Stimulated activated effector memory CD8-positive, alpha-beta T cell treated with anti-CD3 and anti-CD28 coated beads, Interleukin-12 subunit alpha, Interleukin-12 subunit beta, amount 100 ng/mL, for 72 hours (primary cell): ENCODE data around the gene LAMA4.
A peak's percentile ranks its signal among the peaks of the same experiment; 100 is the strongest.
"Not testable (repeated sequence)": the region's sequence is repeated elsewhere in the genome, so short reads cannot be mapped to it uniquely, and the experiment has no call there.

ENCODE experiments used
- ATAC-seq: fragments of 150-1000 bp; cut with Tn5 transposase; 2 replicates; pipeline ENCODE4 v1.10.0; 2021
- DNase-seq, 2 donors: peaks; one replicate each; pipeline ENCODE4 v3.0.0; 2021 to 2022; ENCODE audit warnings: low spot score in 2 of 2
- H3K27ac Mint-ChIP-seq: one replicate; pipeline ENCODE4 v1.8.0; 2022; ENCODE audit warnings: mild to moderate bottlenecking, mixed read lengths
- H3K36me3 Mint-ChIP-seq: one replicate; pipeline ENCODE4 v1.8.0; 2022; ENCODE audit warnings: mild to moderate bottlenecking, mixed read lengths
- H3K4me1 Mint-ChIP-seq: one replicate; pipeline ENCODE4 v1.8.0; 2022; ENCODE audit warnings: mixed read lengths
- H3K4me3 Mint-ChIP-seq: one replicate; pipeline ENCODE4 v1.8.0; 2022; ENCODE audit warnings: mild to moderate bottlenecking, mixed read lengths
- H3K9me3 Mint-ChIP-seq: one replicate; pipeline ENCODE4 v1.8.0; 2022; ENCODE audit warnings: mixed read lengths

LAMA4 gene

GRCh38 chr6:112144145-112144926 is 110.0 kb downstream of the LAMA4 start:
- no peaks in the 10 kb centered on the region for H3K36me3 Mint-ChIP-seq

DNA sequence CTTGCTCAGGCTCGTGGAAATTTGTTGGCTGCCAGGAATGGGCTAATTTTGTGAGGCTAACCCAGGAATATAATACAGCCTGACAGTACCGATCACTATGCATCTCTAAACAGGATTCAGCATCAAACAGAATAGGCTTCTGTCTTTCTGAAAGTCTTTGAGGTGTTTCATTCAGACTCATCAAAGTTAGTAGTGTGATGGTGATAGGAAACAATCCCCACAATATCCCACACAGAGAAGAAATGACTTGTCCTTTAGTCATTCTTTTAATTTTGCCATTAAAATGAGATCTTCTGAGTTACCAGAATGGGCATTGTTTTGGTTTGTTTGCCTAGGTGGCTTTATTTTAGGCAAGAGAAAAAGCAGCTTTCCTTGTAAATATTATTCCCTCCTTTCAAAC is 112.7 kb downstream of the LAMA4 start:
- H3K27ac Mint-ChIP-seq, result no peak overlapping the region
- no peaks in the 10 kb centered on the region for H3K4me1 Mint-ChIP-seq
- ATAC-seq (peak; percentile 62), DNase-seq (no peak)
- no peaks in the 10 kb centered on the region for H3K9me3 Mint-ChIP-seq
- no peak overlapping the region for H3K4me3 Mint-ChIP-seq
- H3K36me3 Mint-ChIP-seq, result no peaks in the 10 kb centered on the region

More at GRCh38 chr6:112144145-112144926, 110.0 kb downstream of the LAMA4 start:
- Mint-ChIP-seq H3K27ac (no peak overlapping the region), H3K4me1 (no peaks in the 10 kb centered on the region), H3K4me3 (no peak overlapping the region), H3K9me3 (no peaks in the 10 kb centered on the region)
- no peak for ATAC-seq
- DNase-seq, result no peak

DNA sequence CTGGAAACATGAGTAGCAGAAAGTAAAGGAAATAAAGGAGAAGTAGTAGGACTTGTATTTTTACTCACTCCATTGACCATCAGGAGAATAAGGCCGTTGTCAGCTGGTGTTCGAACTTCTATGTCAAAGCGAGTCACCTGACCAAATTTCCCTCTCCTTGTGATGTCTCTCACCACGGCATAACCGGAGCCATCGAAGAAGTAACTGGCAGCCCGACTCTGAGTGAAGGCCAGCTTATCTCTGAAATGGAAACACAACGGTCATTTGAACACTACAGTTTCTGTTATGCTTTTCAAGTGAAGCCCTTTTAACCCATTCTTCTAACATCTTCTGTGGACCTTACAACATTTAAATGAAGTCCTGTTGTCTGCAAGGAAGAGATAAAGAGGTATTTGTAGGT is 115.3 kb downstream of the LAMA4 start:
- Mint-ChIP-seq H3K36me3 (no peaks in the 10 kb centered on the region), H3K9me3 (no peaks in the 10 kb centered on the region), H3K4me1 (no peaks in the 10 kb centered on the region), H3K4me3 (no peak overlapping the region), H3K27ac (no peak overlapping the region)
- DNase-seq (no peak), ATAC-seq (no peak)

GRCh38 chr6:112130878-112131277 is 123.5 kb downstream of the LAMA4 start:
- H3K36me3 Mint-ChIP-seq, result no peaks in the 10 kb centered on the region
- ATAC-seq, result no peak
- DNase-seq, result no peak
- no peak overlapping the region for H3K4me3 Mint-ChIP-seq
- no peaks in the 10 kb centered on the region for H3K4me1 Mint-ChIP-seq
- no peaks in the 10 kb centered on the region for H3K9me3 Mint-ChIP-seq
- no peak overlapping the region for H3K27ac Mint-ChIP-seq

GRCh38 chr6:112128208-112128607 is 126.2 kb downstream of the LAMA4 start:
- DNase-seq (no peak), ATAC-seq (no peak)
- no peak overlapping the region for H3K4me3 Mint-ChIP-seq
- no peaks in the 10 kb centered on the region for H3K36me3 Mint-ChIP-seq
- H3K27ac Mint-ChIP-seq, result no peak overlapping the region
- no peaks in the 10 kb centered on the region for H3K4me1 Mint-ChIP-seq
- no peaks in the 10 kb centered on the region for H3K9me3 Mint-ChIP-seq

- no peak for ATAC-seq
These were observed 130.4 kb downstream of the LAMA4 start for GRCh38 chr6:112123982-112124381.

DNA sequence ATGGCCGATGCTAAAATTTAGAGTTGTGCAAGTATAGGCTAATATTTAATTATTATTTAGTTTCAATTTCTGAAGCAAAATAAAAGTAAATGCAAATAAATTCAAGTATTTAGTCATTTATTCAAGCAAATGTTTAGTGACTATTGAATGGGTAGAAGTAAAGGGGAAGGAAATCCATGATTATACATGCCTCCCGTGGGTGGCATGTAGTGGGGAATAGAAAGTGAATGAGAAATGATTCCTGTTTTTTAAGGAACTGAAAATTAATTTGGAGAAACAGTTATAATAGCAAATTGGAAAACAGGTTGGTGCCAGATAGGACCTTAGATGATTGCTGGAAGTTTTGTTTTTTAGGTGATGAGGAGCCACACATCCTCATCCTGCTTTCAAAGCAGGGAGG is 131.6 kb downstream of the LAMA4 start:
- Mint-ChIP-seq H3K36me3 (no peaks in the 10 kb centered on the region), H3K4me1 (peaks cover 1% of the 10 kb centered on the region), H3K9me3 (no peaks in the 10 kb centered on the region), H3K27ac (no peak overlapping the region), H3K4me3 (no peak overlapping the region)
- no peak for ATAC-seq
- DNase-seq, result no peak

More at GRCh38 chr6:112123982-112124381, 130.4 kb downstream of the LAMA4 start:
- Mint-ChIP-seq H3K4me3 (no peak overlapping the region), H3K9me3 (no peaks in the 10 kb centered on the region), H3K4me1 (no peaks in the 10 kb centered on the region), H3K27ac (no peak overlapping the region), H3K36me3 (no peaks in the 10 kb centered on the region)
- no peak for DNase-seq

DNA sequence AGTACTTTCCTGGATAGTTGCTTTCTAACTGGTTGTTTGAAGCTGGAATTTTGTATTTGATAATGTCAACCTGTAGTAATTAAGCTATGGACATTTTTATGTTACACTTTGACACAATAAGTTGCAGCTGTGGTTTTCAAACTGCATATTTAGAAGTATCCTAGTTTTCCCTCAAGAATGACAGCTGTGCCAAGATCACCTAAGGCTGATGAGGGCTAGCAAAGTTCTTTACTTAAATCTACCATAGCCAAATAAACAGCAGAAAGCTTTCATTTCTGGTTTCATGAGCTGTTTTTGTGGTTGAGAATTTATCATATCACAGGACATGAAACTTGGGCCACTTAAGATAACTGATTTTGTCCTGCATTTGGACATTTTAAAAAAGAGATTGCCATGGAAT is 136.3 kb downstream of the LAMA4 start:
- Mint-ChIP-seq H3K27ac (no peak overlapping the region), H3K36me3 (no peaks in the 10 kb centered on the region), H3K4me3 (no peak overlapping the region), H3K9me3 (no peaks in the 10 kb centered on the region), H3K4me1 (peaks cover 9% of the 10 kb centered on the region)
- no peak for DNase-seq
- ATAC-seq, result no peak

DNA sequence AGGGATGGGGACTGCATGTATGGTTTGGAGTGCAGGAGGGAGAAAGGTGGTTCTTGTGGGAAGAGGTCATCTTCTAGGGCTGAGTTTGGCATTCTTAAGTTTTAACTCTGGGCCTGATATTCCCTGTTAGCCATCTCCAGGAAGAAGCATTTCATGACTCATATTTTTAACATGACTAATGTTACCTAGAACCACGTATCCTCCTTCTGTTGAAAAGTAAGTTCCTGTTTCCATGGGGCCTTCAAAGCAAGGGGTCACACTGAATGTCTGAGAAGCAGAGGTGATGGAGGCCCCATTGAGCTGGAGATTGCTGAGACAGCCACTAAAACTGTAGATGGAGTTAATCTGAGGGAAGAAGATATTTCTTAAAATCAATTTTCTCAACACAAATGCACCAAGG is 136.8 kb downstream of the LAMA4 start:
- H3K27ac Mint-ChIP-seq, result no peak overlapping the region
- no peaks in the 10 kb centered on the region for H3K36me3 Mint-ChIP-seq
- H3K4me1 Mint-ChIP-seq, result peaks cover 9% of the 10 kb centered on the region
- ATAC-seq (peak; percentile 55), DNase-seq (no peak)
- no peaks in the 10 kb centered on the region for H3K9me3 Mint-ChIP-seq
- H3K4me3 Mint-ChIP-seq, result no peak overlapping the region

GRCh38 chr6:112116221-112116620 is 138.1 kb downstream of the LAMA4 start:
- DNase-seq (no peak), ATAC-seq (no peak)
- H3K9me3 Mint-ChIP-seq, result no peaks in the 10 kb centered on the region
- H3K36me3 Mint-ChIP-seq, result no peaks in the 10 kb centered on the region
- H3K4me1 Mint-ChIP-seq, result peaks cover 9% of the 10 kb centered on the region
- no peak overlapping the region for H3K4me3 Mint-ChIP-seq
- H3K27ac Mint-ChIP-seq, result no peak overlapping the region

DNA sequence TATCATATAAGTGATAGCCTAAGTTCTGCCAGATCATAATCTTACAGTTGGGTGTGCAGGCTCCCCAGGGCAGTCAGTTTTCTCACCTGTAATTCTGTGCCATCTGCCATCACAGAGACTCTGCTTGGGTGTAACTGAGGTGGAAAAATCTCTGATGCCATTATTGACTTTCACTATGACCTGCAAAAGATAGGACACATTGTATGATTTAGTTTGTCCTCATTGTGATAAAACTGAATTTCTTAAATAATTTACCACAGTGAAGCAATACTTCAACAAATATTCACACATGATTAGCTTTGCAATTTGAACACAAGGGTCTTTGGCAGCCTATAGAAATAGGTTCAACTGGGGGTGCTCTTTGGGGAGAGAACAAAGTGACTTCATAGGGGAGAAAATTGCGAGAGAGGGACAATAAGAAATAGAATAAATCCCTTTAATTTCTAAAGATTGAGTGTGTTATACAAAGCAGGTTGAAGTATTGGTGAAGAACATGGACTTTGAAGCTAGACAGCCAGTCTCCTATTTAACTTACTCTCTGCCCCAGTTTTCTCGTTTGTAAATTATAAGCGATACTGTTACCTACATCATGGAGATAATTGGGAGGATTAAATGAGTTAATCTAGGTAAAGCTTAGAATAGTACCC is 139.7 kb downstream of the LAMA4 start:
- Mint-ChIP-seq H3K4me3 (no peak overlapping the region), H3K4me1 (peaks cover 9% of the 10 kb centered on the region), H3K36me3 (no peaks in the 10 kb centered on the region), H3K27ac (no peak overlapping the region), H3K9me3 (no peaks in the 10 kb centered on the region)
- DNase-seq, result no peak
- ATAC-seq, result no peak

DNA sequence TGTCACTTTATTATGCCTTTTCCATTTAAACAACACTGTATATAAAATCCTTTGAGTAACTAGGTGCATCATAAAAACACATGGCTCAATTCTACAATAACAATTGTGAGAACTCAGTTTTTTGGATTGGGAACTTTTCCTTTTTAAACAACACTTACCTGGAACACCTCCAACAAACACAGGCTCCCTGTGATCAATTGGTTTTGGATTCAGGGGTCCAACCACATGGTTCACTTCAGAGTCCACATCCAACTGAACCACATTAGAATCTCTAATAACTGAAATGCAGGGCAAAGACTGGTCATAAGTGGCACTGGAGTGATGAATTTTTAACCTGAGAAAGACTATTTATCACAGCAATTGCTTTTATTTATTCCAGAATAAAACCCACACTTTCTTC is 140.4 kb downstream of the LAMA4 start:
- Mint-ChIP-seq H3K9me3 (no peaks in the 10 kb centered on the region), H3K36me3 (no peaks in the 10 kb centered on the region), H3K4me1 (peaks cover 9% of the 10 kb centered on the region), H3K4me3 (no peak overlapping the region), H3K27ac (no peak overlapping the region)
- ATAC-seq (no peak), DNase-seq (no peak)

DNA sequence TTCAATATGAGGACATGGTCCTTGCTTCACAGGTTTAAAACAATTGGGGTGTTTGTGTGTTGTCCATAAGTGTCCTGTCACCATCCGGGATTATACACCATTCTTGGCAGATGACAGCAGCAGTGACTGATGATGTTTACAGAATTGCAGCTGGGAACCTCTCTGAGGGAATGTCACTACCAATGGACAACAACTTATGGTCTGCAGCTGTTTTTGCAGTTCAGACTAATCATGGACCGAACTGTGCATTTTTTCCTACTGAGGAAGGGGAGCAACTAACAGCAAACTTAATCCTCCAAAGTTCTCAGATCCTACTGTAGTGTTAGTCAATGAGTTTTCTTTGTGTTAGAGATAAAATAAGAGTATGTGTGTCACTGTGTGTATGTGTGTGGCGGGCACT is 140.9 kb downstream of the LAMA4 start:
- Mint-ChIP-seq H3K4me1 (peaks cover 9% of the 10 kb centered on the region), H3K4me3 (no peak overlapping the region), H3K36me3 (no peaks in the 10 kb centered on the region), H3K27ac (no peak overlapping the region), H3K9me3 (no peaks in the 10 kb centered on the region)
- DNase-seq (no peak), ATAC-seq (no peak)

GRCh38 chr6:112109262-112109661 is 145.1 kb downstream of the LAMA4 start:
- ATAC-seq, result no peak
- DNase-seq, result no peak
- no peaks in the 10 kb centered on the region for H3K36me3 Mint-ChIP-seq
- H3K4me3 Mint-ChIP-seq, result no peak overlapping the region
- no peak overlapping the region for H3K27ac Mint-ChIP-seq
- peaks cover 4% of the 10 kb centered on the region for H3K9me3 Mint-ChIP-seq
- no peaks in the 10 kb centered on the region for H3K4me1 Mint-ChIP-seq

DNA sequence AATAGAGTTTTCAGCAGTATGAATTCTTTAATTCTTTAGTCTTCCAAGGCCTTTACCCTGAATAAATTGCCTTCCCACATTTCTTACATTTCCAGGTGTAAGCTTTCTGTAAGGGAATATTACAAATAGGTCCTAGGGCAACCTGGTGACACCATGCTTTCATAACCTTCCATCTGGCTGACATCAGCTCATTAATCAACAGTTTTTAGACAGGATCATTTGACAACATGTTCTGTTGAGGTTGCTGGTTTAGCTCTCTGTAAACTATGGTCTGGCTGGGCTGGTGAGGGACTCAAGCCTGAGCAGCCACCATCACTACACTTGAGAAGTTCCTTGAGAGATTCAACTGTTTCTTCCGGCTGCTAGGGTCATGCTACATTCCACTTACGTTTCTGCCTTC is 147.8 kb downstream of the LAMA4 start:
- peaks cover 4% of the 10 kb centered on the region for H3K9me3 Mint-ChIP-seq
- DNase-seq (no peak), ATAC-seq (no peak)
- H3K27ac Mint-ChIP-seq, result no peak overlapping the region
- no peak overlapping the region for H3K4me3 Mint-ChIP-seq
- no peaks in the 10 kb centered on the region for H3K4me1 Mint-ChIP-seq
- no peaks in the 10 kb centered on the region for H3K36me3 Mint-ChIP-seq

DNA sequence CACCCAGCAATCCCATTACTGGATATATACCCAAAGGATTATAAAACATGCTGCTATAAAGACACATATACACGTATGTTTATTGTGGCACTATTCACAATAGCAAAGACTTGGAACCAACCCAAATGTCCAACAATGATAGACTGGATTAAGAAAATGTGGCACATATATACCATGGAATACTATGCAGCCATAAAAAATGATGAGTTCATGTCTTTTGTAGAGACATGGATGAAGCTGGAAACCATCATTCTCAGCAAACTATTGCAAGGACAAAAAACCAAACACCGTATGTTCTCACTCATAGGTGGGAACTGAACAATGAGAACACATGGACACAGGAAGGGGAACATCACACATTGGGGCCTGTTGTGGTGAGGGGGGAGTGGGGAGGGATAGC is 148.3 kb downstream of the LAMA4 start:
- H3K4me1 Mint-ChIP-seq, ATAC-seq, H3K36me3 Mint-ChIP-seq, H3K27ac Mint-ChIP-seq, DNase-seq, H3K4me3 Mint-ChIP-seq, H3K9me3 Mint-ChIP-seq: not testable (repeated sequence)
